ENCODE measurements around the gene PLA2G4A.

The PLA2G4A gene

DNA sequence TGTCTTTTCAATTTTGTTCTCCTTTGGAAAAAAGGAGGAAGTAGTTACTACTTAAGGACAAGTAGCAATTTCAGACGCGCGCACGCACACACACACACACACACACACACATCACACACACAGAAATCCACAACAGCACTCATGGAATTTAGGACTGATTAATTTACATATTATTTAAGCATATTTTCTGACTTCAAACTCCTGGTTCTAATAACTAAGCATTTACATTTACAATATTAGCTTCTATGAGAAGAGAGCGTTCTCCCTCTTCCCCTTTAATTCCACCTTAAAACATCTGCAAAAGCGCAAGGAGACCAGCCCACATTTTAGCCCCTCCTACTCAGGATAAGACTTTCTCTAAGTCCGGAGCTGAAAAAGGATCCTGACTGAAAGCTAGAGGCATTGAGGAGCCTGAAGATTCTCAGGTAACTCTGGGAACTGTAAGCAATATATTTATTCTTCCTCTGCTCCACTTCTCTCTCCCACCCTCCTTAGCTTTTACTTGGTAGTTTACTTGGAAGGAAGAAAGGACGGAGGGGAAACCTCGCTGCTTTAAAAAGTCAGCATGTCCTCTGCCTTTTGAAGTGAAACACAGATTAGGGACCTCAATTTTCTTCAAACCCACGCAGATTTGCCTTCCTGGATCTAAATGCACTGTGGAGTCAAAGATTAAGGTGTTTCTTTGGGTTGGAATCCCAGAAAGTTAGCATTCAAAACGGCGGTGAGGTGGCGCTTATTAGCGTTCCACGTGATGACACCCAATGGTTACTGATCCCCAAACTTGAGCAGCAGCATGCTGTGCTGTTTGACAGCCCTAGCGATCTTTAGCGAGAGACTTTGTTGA, at the start of gene PLA2G4A:
Gene PLA2G4A (plus strand): TSS at position 339 of the 844 bp plus-strand sequence. CDS start 25,406 bp downstream, outside the sequence.
- DNase-seq, result peak; percentile 67

DNA sequence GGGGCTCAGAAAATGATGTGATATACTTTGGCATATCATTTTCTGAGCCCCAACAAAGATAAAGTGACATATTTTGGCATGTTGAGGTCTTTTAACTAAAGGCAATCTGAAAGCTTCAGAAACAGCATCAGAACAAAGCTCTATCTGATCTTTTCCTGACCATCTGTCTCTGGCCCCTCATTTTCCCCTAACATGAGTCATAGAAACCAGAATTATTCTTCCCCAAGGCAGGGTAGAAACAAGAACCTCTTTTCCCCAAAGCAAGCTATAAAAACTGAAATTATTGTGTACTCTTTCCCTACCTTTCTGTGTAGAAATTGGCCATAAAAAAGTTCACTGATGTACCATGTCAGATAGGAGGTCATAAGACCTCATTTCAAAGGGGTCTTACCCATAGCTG, 48.7 kb upstream of the PLA2G4A start:
- DNase-seq, result no peak

DNA sequence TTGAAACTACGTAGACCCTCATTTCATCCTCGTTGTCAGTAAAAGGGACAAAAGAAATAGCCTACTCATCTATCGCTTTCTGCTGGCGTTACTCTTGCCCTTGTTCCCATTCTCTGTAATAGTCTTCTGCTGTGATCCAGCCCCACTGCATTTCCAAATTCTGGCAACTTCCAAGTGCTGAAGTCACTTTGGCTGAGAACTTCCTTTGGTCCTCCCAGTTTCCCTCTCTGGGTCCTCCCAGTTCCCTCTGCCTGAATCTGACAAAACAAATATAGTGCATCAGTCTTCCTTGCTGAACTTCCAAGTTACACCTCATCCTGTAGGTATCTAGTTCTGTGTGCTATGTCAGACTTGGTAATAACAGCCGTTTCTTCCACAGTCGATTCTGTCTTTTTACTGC, 47.0 kb upstream of the PLA2G4A start:
- peak; percentile 51 for DNase-seq

DNA sequence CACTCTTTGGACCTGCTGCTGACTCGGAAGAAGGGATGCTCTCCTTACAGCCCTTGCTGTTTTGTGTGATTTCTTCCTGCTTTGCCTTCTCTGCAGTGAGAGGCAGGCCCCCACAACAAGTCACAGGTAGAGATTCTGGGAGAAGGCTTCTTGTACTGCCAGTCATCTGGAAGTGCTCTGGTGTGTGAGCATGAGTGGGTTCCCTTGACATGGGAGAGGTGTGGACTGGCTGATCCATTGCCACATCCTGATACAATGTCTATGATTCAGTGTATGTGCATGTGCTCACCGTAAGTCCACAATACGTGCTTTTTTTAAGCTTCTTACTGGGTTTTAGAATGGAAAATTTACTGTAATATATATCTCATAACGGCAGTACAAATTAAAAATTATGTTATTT, 46.0 kb upstream of the PLA2G4A start:
- no peak for DNase-seq

DNA sequence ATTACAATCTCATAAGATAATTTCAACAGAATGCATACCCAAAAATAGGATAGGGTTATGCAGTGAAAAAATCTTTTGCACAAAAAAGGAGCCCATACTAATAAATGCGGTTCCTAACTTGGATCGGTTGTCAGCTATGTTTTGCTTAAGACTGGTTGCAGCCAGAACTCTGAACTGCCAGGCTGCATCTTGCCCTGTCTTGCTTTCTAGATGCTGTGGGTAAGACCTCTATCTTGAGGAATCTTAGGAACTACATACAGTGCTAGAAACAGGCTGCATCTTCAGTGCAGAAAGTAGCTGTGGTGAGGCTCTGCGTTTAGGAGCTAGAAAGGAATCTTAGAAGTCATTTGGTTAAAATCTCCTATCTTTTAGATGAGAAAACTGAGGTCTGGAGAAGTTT, 45.6 kb upstream of the PLA2G4A start:
- DNase-seq, result no peak

DNA sequence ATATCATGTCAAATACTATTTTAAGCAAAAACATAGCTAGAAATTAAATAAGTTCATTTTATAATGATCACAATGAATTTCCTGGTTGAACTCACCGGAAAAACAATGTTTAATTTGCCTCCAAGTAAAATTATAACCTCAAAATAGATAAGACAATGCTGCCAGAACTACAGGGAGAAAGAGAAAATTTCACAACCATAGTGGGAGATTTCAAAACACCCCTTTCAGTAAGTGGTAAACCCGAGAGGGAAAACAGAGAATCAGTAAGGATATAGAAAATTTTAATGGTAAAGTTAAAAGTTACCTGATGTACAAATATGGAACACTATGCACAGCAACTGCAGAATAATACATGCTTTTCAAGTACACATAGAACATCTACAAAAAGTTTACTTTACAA, 43.2 kb upstream of the PLA2G4A start:
- DNase-seq, result no peak

DNA sequence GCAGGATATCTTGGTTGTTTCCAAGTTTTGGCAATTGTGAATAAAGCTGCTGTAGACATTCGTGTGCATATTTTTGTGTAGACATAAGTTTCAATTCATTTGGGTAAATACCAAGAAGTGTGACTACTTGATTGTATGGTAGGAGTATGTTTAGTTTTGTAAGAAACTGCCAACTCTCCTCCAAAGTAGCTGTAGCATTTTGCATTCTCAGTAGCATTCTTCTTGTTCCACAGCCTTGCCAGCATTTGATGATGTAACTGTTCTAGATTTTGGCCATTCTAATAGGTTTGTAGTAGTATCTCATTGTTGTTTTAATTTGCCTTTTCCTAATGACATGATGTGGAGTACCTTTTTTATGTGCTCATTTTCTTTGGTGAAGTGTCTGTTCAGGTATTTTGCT, 38.6 kb upstream of the PLA2G4A start:
- DNase-seq, result no peak

DNA sequence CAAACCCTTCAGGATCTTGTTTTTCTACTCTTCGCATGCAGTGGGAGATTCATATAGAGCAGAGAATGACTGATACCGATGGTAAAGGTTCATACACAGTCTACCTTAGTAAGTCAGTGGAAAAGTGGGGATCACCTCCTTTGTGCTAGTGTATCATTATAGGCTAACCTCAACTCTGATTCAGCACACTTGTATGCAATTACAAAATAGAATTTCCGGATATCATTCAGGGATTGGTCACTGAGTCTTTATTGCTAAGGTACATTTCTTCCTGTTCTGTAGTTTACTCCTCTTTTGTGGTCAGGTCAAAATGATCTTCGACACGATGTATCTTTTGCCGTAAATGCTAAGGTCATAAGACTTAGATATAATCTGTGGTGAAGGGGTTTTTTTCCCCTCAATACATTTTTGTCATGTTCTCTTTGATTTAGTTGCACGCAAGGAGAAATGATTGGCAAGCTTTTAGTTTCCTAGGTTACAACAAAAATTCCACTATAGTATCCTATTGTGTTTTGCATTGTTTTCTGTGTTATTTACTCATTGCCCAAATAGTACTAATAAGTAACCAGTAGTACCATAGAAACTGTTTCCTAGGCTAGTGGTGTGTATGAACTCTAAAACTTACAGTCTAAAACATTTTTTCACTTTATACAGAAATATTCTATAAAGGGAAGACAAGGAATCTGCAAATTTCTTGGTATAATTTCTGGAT, 35.7 kb upstream of the PLA2G4A start:
- no peak for DNase-seq

DNA sequence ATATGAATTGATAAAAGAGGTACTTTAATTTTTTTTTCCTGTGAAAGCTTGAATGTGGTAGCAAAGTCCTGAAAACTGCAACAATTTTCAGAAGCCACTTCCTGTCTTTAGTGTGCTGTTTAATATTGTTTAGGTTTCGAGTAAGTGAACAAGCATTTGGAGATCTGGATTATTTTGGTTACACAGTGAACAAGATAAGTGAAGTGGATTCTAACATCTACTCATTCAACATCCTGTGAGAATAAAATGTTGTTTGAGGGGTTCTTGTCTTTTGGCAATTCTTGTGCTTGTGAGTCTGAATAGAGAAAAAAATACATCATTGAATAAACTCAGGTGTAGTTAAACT, 35.2 kb upstream of the PLA2G4A start:
- no peak for DNase-seq

DNA sequence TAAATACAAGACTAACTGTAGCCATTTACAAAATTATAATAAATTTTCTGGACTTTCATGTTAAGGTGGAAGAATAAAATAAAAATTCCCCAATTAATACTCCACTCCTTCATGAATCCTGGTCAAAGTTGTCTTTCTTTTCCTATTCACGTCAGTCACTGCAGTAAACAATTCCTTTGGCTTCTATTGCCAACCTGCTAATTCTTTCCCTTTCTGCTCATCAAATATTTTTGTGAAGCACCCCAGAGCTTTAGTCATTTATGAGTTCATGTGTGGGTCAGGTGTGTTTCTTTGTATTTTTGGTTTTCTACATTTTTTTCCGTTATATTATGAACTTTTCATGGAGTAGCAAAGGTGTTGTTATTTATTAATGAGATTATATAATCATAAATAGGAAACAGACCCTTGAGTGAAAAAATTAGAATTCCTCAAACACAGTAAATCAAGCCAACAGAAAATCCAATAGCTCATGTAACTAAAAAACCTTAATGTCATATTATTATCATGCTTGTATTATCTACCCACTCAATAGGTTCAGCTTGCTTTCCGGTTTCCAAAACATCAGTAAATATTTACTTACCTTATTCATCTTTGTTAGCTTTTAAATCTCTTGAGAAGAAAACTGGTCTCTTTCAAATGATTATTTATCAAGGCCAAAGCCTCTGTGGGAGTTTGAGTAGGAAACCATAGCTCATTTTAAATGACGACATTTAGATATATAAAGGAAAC, 29.6 kb upstream of the PLA2G4A start:
- DNase-seq, result no peak

DNA sequence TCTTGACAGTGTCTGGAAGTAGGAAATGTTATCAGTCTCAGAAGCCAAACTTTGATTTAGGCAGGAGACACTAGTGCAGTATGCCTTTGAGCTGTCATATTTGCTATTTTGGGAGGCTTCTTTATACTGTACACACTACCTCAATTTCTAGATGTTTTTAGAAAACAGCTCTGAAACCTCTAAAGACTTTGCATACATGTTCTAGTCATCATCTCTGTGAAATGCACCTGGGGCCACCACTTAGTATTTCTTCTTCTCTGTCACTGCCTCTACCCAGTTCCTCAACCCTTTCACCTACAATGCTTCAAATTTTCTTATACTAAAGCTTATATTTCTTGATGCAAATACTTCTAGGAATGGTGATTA, 29.1 kb upstream of the PLA2G4A start:
- no peak for DNase-seq

DNA sequence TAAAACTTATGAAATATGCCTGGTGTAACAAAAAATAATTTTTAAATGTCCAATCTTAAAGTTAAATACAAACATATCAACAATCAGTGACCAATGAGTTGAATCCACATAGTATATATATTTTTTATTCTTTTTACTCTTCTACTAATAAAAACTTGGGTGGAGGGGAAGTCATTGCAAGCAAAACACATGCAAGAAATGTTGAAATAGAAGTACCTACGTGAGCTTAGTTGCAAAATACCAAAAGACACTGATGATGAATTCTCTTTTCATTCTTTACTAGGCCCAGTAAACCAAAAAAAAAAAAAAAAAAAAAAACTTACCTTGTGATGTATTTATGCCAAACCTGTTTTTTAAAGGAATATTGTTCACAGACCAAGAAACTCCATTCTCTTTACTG, 26.4 kb upstream of the PLA2G4A start:
- no peak for DNase-seq

DNA sequence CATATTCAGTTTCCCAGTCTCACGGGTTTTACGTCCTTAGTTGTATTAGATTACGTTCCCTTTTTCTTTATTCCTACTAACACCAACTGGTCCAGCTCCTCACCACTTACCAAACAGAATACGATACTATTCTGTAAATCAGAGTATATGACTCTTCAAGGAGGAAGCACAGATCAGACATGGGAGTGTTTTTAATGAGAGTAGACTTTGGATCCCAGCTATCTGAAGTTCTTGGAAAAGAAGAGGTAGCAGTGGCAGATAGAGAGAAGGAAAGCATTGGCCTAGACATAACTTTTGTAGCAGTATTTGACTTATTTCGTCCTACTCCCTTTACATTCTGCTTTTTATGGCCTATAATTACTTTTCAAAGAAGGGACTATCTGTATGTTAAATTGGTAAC, 24.1 kb upstream of the PLA2G4A start:
- no peak for DNase-seq

DNA sequence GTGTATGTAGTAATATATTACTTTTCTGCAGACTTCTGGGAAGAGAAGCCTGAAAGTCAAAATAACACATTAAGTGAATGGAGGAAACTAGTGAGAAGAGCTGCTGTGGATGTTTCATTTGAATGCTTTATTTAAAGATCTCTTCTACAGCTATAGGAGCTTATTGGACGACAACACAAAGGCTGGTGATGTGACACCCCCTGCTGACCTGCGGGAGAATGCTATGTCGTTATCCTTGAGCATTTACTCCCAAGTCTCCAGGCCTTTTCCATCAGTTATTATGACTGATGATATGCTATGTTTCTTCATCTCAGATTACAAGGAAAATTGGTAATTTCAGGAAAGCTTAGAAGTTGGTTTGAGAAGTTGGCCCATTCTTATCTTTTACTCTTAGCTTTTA, 22.3 kb upstream of the PLA2G4A start:
- no peak for DNase-seq

DNA sequence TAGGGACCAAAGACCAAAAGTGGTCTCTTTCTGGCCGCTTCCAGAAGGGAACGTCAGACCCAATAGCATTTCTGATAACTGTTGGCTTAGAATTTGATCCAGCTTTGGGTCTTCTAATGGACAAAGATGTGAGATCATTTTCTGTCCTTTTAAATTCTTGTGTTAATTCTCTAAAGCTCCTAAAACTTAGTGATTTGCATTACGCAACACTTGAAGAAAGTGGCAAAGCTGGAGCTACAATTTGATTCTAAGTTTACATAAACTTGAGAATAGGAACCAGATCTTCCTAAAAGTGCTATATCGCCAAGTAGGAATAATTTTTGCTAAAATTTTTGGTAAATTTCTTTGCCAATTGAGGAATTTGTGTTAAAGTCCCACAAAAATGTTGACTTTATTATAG, 21.6 kb upstream of the PLA2G4A start:
- DNase-seq, result no peak

DNA sequence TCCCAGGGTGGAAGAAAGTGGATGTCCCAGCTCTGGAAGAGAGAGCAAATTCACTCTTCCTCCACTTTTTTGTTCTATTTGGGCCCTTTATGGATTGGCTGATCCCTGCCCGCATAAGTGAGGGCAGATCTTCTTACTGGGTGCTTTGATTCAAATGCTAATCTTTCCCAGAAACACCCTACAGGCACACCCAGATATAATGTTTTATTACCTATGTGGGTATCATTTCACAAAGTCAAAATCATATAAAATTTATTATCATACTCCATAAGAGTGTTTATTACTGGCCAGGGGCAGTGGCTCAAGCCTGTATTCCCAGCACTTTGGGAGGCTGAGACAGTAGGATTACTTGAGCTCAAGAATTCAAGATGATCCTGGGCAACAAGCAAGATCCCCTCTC, 16.9 kb upstream of the PLA2G4A start:
- no peak for DNase-seq

DNA sequence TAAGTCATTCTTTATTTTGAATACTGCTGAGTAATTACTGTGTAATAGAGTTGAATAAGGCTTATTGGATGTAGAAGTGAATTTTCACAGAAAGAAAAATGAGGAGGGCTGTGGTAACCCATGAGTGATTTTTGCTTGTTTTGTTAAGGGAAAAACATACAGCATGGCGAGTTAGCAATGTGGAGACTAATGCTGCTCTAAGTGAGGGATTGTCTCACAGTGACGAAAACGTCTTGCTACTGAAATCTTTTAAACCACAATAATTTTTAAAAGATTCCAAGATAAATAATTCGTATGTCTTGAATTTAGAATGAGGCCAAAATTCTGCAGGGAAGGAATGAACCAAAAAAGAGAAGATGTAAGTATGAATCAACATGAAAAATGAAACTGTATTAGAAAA, 16.2 kb upstream of the PLA2G4A start:
- no peak for DNase-seq

DNA sequence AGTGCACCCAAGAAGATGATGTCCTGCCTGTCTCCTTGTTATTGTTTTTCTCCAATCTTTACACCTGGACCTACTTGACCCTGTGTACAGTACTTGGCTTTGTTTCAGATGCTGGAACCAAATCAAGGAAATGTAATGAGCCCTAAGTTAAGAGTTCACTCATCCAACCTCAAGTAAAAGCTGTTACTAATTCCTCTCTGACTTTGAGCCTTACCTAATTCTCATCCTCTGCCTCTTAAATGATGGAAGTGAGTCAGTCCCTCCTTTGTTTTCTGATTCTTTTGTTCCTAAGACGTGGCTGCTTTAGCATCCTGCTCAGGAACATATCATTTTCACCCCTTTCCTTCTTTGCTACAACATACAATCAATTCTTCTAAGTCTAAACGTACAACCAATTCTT, 15.3 kb upstream of the PLA2G4A start:
- no peak for DNase-seq

DNA sequence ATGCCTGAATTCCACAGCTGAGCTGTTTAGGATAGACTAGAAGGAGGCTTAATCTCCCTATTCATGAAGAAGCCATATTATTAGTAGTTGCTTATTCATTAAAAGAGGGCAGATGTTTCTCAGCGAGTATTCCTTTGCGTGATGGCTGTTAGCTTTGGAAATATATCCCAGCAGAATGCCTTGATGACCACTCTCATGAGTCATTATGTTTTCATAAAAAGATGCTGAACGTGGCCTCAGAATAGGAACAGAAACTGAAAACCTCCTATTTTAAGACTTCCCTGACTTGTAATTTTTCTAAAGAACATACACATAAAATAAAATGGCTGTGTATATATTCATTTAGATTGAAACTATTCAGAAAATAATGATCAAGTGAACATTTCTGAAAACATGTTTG, 9.6 kb upstream of the PLA2G4A start:
- no peak for DNase-seq

DNA sequence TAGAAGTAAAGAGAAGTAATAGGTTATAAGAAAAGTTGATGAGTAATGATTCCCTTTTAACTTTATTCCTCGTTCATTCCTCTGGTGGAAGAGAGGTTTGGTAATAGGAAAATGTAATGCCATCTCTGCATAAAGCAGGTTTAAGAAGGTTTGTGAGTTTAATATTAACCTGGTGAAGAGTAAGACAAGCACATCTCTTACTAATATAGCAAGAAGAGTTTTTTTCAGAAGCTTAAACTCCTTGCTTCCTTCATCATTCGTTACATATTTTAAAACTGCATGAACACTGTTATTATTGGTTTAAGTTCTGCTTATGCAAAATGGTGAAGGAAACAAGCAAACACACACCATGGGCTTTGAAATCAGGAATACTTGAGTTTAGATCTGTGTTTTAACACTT, 9.2 kb upstream of the PLA2G4A start:
- no peak for DNase-seq

DNA sequence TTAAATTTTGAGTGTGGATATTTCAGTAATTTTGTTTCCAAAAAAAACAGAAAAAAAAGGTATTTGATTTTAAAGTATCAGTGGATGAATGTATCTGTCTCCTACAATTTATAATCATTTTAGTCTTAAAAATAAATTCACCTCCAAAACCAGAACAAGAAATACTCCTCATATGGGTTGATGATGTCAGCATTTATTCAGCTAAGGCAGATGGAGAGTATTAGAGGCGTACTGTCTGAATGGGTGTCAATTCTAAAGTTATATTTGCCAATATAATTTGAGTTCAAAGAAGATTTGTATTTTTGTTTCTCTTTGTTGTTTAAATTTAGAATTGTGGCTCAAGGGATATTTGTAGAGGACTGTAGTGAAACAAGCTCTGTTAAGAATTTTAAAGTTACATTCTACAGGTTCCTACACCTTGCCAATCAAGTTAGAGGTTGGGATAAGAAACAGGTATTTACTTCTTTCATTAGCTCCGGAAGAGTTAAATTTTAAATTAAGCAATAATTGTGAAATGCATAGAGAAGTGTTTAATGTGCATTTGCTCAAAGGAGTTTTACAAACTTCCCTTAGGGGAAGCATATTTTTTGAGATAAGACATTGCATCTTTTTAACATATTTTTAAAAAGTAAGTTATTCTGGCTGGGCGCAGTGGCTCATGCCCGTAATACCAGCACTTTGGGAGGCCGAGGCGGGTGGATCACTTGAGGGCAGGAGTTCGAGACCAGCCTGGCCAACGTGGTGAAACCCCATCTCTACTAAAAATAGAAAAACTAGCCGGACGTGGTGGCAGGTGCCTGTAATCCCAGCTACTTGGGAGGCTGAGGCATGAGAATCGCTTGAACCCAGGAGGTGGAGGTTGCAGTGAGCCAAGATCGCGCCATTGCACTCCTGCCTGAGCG, 1.2 kb downstream of the PLA2G4A start:
- DNase-seq, result no peak

DNA sequence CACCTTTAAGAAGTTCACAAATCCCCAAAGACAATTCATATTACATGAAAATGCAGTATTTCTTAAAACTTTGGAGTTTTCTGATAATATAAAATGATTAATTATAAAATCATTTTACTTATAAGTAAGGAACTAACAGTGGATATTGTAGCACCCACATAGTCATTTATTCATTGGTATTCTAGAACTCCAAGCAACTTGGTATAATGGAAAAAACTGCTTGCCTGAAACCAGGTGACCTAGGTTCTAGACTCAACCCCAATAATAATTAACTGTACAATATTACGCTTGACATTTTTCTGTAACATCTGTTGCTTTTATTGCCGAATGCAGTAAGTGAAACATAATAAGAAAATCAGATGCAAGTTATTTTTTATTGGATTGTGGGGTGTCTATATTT, 2.4 kb downstream of the PLA2G4A start:
- no peak for DNase-seq

DNA sequence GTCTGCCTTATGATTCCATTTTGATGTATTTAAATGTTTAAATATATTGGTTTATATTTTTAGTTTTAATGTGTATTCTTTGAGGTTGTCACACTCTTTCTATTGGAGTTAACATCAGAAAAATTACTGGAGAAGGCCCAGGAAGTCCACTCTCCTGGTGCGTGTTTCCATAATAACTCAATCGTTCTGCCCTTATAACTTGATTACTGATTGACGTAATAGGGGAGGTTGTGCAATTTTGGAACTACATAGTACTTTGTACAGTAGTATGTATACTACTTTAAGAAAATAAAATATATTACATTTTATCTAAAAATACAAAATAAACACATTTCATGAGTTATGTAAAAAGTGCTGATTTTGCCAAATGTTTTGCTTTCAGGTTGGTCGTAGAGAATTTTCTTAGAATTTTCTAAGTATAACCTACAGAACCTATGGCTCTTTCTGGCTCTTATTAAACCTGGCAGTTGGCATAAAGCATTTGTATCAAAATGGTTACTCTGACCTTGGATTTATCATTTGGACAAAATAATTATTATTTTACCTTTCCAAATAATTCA, 5.7 kb downstream of the PLA2G4A start:
- no peak for DNase-seq

Measured in right forelimb (tissue), 1 donor.